GM13976 (cell line): ENCODE measurements around the gene TRPC4AP.
"Not testable (repeated sequence)": the region's sequence is repeated elsewhere in the genome, so short reads cannot be mapped to it uniquely, and the experiment has no call there.

ENCODE experiments used
- DNase-seq: peaks from one replicate; pipeline ENCODE4 v3.0.0; 2012; ENCODE audit warnings: low spot score
- in situ Hi-C: fragments of 300-500 bp; cut with MboI; formaldehyde crosslinking; loops from one replicate; pipeline ENCODE4 v1.12.0; 2022; ENCODE audit warnings: low sequenced_read_pairs, mixed read lengths, inconsistent platforms; ENCODE audit not compliant: unreplicated experiment
- TF ChIP-seq, protein P1 (sequence below): IDR thresholded peaks from 2 replicates; pipeline ENCODE4 v1.5.1; 2012; ENCODE audit warnings: borderline replicate concordance, mild to moderate bottlenecking; ENCODE audit not compliant: insufficient read depth; ENCODE audit errors: extremely low read depth, missing control alignments, control extremely low read depth

Gene TRPC4AP

GRCh38 chr20:35087791-35088190 is 4.8 kb downstream of the TRPC4AP start:
- TF ChIP-seq, protein P1, sequence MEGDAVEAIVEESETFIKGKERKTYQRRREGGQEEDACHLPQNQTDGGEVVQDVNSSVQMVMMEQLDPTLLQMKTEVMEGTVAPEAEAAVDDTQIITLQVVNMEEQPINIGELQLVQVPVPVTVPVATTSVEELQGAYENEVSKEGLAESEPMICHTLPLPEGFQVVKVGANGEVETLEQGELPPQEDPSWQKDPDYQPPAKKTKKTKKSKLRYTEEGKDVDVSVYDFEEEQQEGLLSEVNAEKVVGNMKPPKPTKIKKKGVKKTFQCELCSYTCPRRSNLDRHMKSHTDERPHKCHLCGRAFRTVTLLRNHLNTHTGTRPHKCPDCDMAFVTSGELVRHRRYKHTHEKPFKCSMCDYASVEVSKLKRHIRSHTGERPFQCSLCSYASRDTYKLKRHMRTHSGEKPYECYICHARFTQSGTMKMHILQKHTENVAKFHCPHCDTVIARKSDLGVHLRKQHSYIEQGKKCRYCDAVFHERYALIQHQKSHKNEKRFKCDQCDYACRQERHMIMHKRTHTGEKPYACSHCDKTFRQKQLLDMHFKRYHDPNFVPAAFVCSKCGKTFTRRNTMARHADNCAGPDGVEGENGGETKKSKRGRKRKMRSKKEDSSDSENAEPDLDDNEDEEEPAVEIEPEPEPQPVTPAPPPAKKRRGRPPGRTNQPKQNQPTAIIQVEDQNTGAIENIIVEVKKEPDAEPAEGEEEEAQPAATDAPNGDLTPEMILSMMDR, result no peak
- no peak for DNase-seq
- in situ Hi-C loops, result no loop called here

DNA sequence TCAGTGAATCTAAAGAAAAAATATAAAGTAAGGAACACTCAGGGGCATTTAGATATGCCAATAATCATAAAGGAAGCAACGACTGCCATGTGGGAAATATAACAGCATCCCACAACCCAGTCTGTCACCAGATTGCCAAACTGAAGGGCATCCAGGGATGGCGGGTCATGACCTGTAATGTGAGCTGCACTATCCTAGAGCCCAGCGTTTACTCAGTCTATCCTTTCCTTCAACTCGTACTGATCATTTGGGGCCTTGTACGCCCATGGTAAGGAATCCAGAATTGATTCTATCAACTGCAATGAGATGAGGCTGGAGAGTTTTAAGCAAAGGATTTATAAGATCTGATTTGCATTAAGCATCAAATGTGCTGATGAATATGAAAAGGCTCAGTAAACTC is 5.3 kb downstream of the TRPC4AP start:
- TF ChIP-seq, protein P1, result no peak
- DNase-seq, result no peak
- in situ Hi-C loops, result no loop called here

DNA sequence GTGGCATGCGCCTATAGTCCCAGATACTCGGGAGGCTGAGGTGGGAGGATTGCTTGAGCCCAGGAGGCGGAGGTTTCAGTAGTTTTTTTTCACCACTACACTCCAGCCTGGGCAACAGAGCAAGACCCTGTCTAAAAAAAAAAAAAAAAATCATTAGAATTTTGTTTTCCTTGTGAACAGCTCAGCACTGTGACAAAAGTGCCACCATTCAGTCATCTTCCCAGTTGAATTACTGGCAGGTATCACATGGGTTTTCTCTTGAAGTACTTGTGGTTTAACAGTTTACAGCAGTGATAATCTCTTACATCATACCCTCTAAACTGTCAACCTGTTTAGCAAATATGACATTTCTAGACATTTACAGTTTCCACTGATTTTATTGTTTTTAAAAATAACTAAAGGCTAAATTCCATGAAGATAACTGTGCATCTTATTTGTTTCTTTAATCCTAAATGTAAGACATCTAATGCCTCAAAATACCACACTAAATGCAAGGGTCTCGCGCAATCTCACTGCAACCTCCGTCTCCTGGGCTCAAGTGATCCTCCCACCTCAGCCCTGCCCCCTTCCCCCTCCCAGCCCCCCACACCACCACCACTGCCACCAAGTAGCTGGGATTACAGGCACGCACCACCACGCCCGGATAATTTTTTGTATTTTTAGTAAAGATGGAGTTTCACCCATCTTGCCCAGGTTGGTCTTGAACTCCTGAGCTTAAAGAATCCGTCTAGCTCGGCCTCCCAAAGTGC is 7.0 kb downstream of the TRPC4AP start:
- TF ChIP-seq, protein P1, result no peak
- DNase-seq, result no peak
- in situ Hi-C loops, result no loop called here

DNA sequence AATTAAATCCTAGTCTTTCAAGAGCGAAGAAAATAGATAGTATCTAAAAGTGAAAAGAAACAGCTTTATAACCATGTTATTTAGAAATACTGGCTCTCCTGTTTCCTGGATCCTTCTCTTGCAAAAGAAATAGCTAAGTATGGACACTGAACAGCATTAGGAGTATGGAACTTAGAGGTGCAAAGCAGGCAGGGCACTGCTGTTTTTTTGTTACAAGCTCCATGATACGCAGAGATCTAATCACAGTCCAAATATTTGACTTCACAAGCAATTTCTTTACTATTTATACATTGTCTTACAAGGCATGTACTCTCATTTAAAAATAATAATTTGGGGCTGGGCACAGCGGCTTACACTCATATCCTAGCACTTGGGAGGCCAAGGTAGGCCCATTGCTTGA is 7.6 kb downstream of the TRPC4AP start:
- in situ Hi-C loops, result no loop called here
- DNase-seq, result no peak

DNA sequence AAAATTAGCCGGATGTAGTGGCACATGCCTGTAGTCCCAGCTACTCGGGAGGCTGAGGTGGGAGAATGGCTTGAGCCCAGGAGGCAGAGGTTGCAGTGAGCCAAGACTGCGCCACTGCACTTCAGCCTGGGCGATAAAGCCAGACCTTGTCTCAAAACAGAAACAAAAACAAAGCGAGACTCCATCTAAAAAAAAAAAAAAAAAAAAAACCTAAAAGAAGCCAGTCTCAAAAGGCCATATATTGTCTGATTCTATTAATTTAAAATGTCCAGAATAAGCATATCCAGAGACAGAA is 12.3 kb downstream of the TRPC4AP start:
- in situ Hi-C loops, result not testable (repeated sequence)

More for the DNA sequence above, 7.6 kb downstream of the TRPC4AP start:
- TF ChIP-seq, protein P1, result no peak

GRCh38 chr20:35079472-35080347 is 12.9 kb downstream of the TRPC4AP start:
- in situ Hi-C loops, result no loop called here
- DNase-seq, result no peak
- TF ChIP-seq, protein P1, result no peak

More for the DNA sequence above, 12.3 kb downstream of the TRPC4AP start:
- DNase-seq, result not testable (repeated sequence)

- in situ Hi-C loops, result no loop called here
- no peak for DNase-seq
- TF ChIP-seq, protein P1, result no peak
These were observed 14.7 kb downstream of the TRPC4AP start for GRCh38 chr20:35077872-35078271.
